ENCODE results near the gene LPGAT1.

LPGAT1 gene

GRCh38 chr1:211843507-211844298 is 13.1 kb upstream of the LPGAT1 start:
- TF ChIP-seq GABPA (IDR thresholded peaks at IDR 0.05; ENCODE audit: low read depth), result no peak
- TF ChIP-seq REST (IDR thresholded peaks at IDR 0.05; ENCODE audit: insufficient replicate concordance, low read depth), result no peak
- TF ChIP-seq POLR2AphosphoS5 (IDR thresholded peaks at IDR 0.05; ENCODE audit: low read depth), result no peak
- no peak for TF ChIP-seq SPI1 (IDR thresholded peaks at IDR 0.05; ENCODE audit: borderline replicate concordance, low read depth)
- TF ChIP-seq CTCF (IDR thresholded peaks at IDR 0.05; ENCODE audit: insufficient read depth, low read length), result no peak
- Histone ChIP-seq H3K4me3 (replicated peaks; ENCODE audit: insufficient read depth, low read length) (no peak overlapping the region), H3K27me3 (ENCODE audit: insufficient read depth, poor library complexity, severe bottlenecking) (no peaks in the 10 kb centered on the region), H3K27ac (replicated peaks) (0 out of 2 replicates have a peak overlapping the region, but pooled peaks have one; percentile 3)
- DNase-seq (ENCODE audit: low read depth in 1 of 2, low spot score in 1 of 2), result peak; percentile 16 to 56

GRCh38 chr1:211843018-211843417 is 12.5 kb upstream of the LPGAT1 start:
- H3K27ac ChIP-seq (replicated peaks), result 0 out of 2 replicates have a peak overlapping the region, but pooled peaks have one; percentile 3
- TF ChIP-seq REST (IDR thresholded peaks at IDR 0.05; ENCODE audit: insufficient replicate concordance, low read depth) (no peak), CTCF (IDR thresholded peaks at IDR 0.05; ENCODE audit: insufficient read depth, low read length) (no peak), SPI1 (IDR thresholded peaks at IDR 0.05; ENCODE audit: borderline replicate concordance, low read depth) (no peak), GABPA (IDR thresholded peaks at IDR 0.05; ENCODE audit: low read depth) (no peak), POLR2AphosphoS5 (IDR thresholded peaks at IDR 0.05; ENCODE audit: low read depth) (no peak)
- no peak overlapping the region for H3K4me3 ChIP-seq (replicated peaks; ENCODE audit: insufficient read depth, low read length)
- H3K27me3 ChIP-seq (ENCODE audit: insufficient read depth, poor library complexity, severe bottlenecking), result no peaks in the 10 kb centered on the region
- no peak for DNase-seq (ENCODE audit: low read depth in 1 of 2, low spot score in 1 of 2)

GRCh38 chr1:211842518-211842917 is 12.0 kb upstream of the LPGAT1 start:
- Histone ChIP-seq H3K4me3 (replicated peaks; ENCODE audit: insufficient read depth, low read length) (no peak overlapping the region), H3K27me3 (ENCODE audit: insufficient read depth, poor library complexity, severe bottlenecking) (no peaks in the 10 kb centered on the region), H3K27ac (replicated peaks) (no peak overlapping the region)
- TF ChIP-seq REST (IDR thresholded peaks at IDR 0.05; ENCODE audit: insufficient replicate concordance, low read depth) (no peak), POLR2AphosphoS5 (IDR thresholded peaks at IDR 0.05; ENCODE audit: low read depth) (no peak), CTCF (IDR thresholded peaks at IDR 0.05; ENCODE audit: insufficient read depth, low read length) (no peak), SPI1 (IDR thresholded peaks at IDR 0.05; ENCODE audit: borderline replicate concordance, low read depth) (no peak), GABPA (IDR thresholded peaks at IDR 0.05; ENCODE audit: low read depth) (no peak)
- no peak for DNase-seq (ENCODE audit: low read depth in 1 of 2, low spot score in 1 of 2)

All from HL-60 (cell line).